ENCODE results near the gene CENPU. TPM values are rescaled to one million over a fixed set of nuclear protein-coding genes. Genes with fewer than 3 reads are reported as not detected.
"Not testable (repeated sequence)": the region's sequence is repeated elsewhere in the genome, so short reads cannot be mapped to it uniquely, and the experiment has no call there.

CENPU gene
- 1 to 10 TPM in 3 of 4 donors, not detected in 1; 1.8 to 3.5 (median 1.9) TPM for total RNA-seq

- intact Hi-C loops (cut with DNase I): no loop called here
- H3K36me3 ChIP-seq: no peaks in the 10 kb centered on the region
- DNase-seq: peak; percentile 97 to 98
- H3K27me3 ChIP-seq: no peaks in the 10 kb centered on the region
- H3K4me3 ChIP-seq (replicated peaks in 1 of 3): peak within 1 kb of the TSS; percentile 18 to 69 (median 54)
- H3K27ac ChIP-seq: peak within 1 kb of the TSS in 2 of 3 donors; percentile 17 to 18
- H3K4me1 ChIP-seq: peaks cover 12 to 20% of the 10 kb centered on the region in 2 donors
- 0 to 1% methylated on average over 18 to 30 of the region's 69 CpGs for WGBS, 2 donors
- TF ChIP-seq CTCF (IDR thresholded peaks at IDR 0.05) (peak in 1 of 6 experiments; percentile 50), POLR2A (IDR thresholded peaks at IDR 0.05) (peak in 1 of 2 donors; percentile 57)
- H3K9me3 ChIP-seq: no peaks in the 10 kb centered on the region
These were observed at the start of gene CENPU for GRCh38 chr4:184733654-184734524. TSS of gene CENPU (minus strand) at chr4:184734096. CDS start at chr4:184734062, 34 bp downstream.

- no peaks in the 10 kb centered on the region for H3K27me3 ChIP-seq
- intact Hi-C loops (cut with DNase I): no loop called here
- WGBS, 2 donors: 67 to 72% methylated on average over 17 of the region's 17 CpGs
- no peaks in the 10 kb centered on the region for H3K9me3 ChIP-seq
- no peak overlapping the region for H3K27ac ChIP-seq
- TF ChIP-seq POLR2A (IDR thresholded peaks at IDR 0.05) (no peak), CTCF (IDR thresholded peaks at IDR 0.05) (no peak)
- no peak for DNase-seq
- H3K4me1 ChIP-seq: peaks cover 3 to 19% of the 10 kb centered on the region in 2 donors
- no peak overlapping the region for H3K4me3 ChIP-seq (replicated peaks in 1 of 3)
- peaks cover 8 to 14% of the 10 kb centered on the region in 2 donors for H3K36me3 ChIP-seq
These were observed 49.0 kb upstream of the CENPU start for GRCh38 chr4:184782731-184783373.

- H3K27me3 ChIP-seq; H3K36me3 ChIP-seq; H3K4me3 ChIP-seq (replicated peaks in 1 of 3); H3K27ac ChIP-seq; DNase-seq; H3K9me3 ChIP-seq; intact Hi-C loops (cut with DNase I): not testable (repeated sequence)
- WGBS, 2 donors: 94 to 95% methylated on average over 4 of the region's 4 CpGs
- peaks cover 23 to 25% of the 10 kb centered on the region in 2 donors for H3K4me1 ChIP-seq
These were observed 45.3 kb upstream of the CENPU start for GRCh38 chr4:184779160-184779559.

- 85 to 87% methylated on average over 8 of the region's 8 CpGs for WGBS, 2 donors
- Histone ChIP-seq H3K9me3 (no peaks in the 10 kb centered on the region), H3K4me1 (peaks cover 23 to 25% of the 10 kb centered on the region in 2 donors), H3K27ac (peak overlapping the region in 2 of 3 donors; percentile 73 to 89), H3K4me3 (replicated peaks in 1 of 3) (no peak overlapping the region), H3K36me3 (peaks cover 4 to 10% of the 10 kb centered on the region in 2 donors), H3K27me3 (no peaks in the 10 kb centered on the region)
- DNase-seq: no peak
- no peak for TF ChIP-seq CTCF (IDR thresholded peaks at IDR 0.05)
- TF ChIP-seq POLR2A (IDR thresholded peaks at IDR 0.05): no peak
- intact Hi-C loops (cut with DNase I): no loop called here
These were observed 44.4 kb upstream of the CENPU start for GRCh38 chr4:184778325-184778724.

GRCh38 chr4:184776821-184777220 is 42.9 kb upstream of the CENPU start:
- Histone ChIP-seq H3K36me3 (peaks cover 12 to 16% of the 10 kb centered on the region in 2 donors), H3K27ac (peak overlapping the region; percentile 60 to 89 (median 73)), H3K27me3 (no peaks in the 10 kb centered on the region), H3K4me1 (peaks cover 23 to 25% of the 10 kb centered on the region in 2 donors), H3K4me3 (replicated peaks in 1 of 3) (no peak overlapping the region), H3K9me3 (no peaks in the 10 kb centered on the region)
- intact Hi-C loops (cut with DNase I): no loop called here
- DNase-seq: no peak
- 93 to 94% methylated on average over 5 of the region's 5 CpGs for WGBS, 2 donors
- no peak for TF ChIP-seq POLR2A (IDR thresholded peaks at IDR 0.05)
- TF ChIP-seq CTCF (IDR thresholded peaks at IDR 0.05): no peak

Measured in thyroid gland (tissue), 4 donors.